WTC11 (cell line): ENCODE data around the gene DAND5. TPM values are rescaled to one million over a fixed set of nuclear protein-coding genes. Genes with fewer than 3 reads are reported as not detected.

Experiments
- ATAC-seq: fragments of 200-7000 bp; cut with Tn5 transposase; 2 replicates; pipeline ENCODE4 v1.10.0; 2021; ENCODE audit warnings: mild to moderate bottlenecking, moderate library complexity
- CTCF ChIA-PET: fragments of 300-600 bp; sonication (Branson Sonifier 250); formaldehyde crosslinking; loops from one replicate; lab custom pipeline; 2021; ENCODE audit warnings: antibody characterized with exemption; lab: Charles Lee
- POLR2A ChIA-PET: fragments of 350-600 bp; sonication (Branson Sonifier 250); formaldehyde crosslinking; loops from one replicate; lab custom pipeline; 2021; ENCODE audit warnings: antibody characterized with exemption; lab: Charles Lee
- DNase-seq: peaks from one replicate; pipeline ENCODE4 v3.0.0; 2021; ENCODE audit warnings: low spot score
- H3K27ac Mint-ChIP-seq: 2 replicates; pipeline ENCODE4 v1.8.0; 2021; ENCODE audit warnings: mixed read lengths
- H3K27me3 Mint-ChIP-seq: 2 replicates; pipeline ENCODE4 v1.8.0; 2021; ENCODE audit warnings: low read depth, mild to moderate bottlenecking, moderate library complexity, mixed read lengths
- H3K36me3 Mint-ChIP-seq: 2 replicates; pipeline ENCODE4 v1.8.0; 2021; ENCODE audit warnings: mixed read lengths
- H3K4me1 Mint-ChIP-seq: 2 replicates; pipeline ENCODE4 v1.8.0; 2022; ENCODE audit warnings: mixed read lengths
- H3K4me3 Mint-ChIP-seq: 2 replicates; pipeline ENCODE4 v1.8.0; 2021; ENCODE audit warnings: mild to moderate bottlenecking, moderate library complexity, mixed read lengths
- H3K9me3 Mint-ChIP-seq: 2 replicates; pipeline ENCODE4 v1.8.0; 2021; ENCODE audit warnings: mixed read lengths
- CREB1 ChIP-seq: sonication (generic); formaldehyde crosslinking; IDR thresholded peaks from 2 replicates; pipeline ENCODE4 v1.8.0; 2023; ENCODE audit warnings: mild to moderate bottlenecking, missing genetic modification reagents
- CREM ChIP-seq: sonication (generic); formaldehyde crosslinking; IDR thresholded peaks from 2 replicates; pipeline ENCODE4 v1.8.1; 2022; ENCODE audit warnings: mild to moderate bottlenecking, missing genetic modification reagents, moderate library complexity
- FOXK1 ChIP-seq: sonication (generic); formaldehyde crosslinking; IDR thresholded peaks from 2 replicates; pipeline ENCODE4 v1.8.0; 2022; ENCODE audit warnings: mild to moderate bottlenecking, moderate library complexity, missing genetic modification reagents
- GABPB1 ChIP-seq: sonication (generic); formaldehyde crosslinking; IDR thresholded peaks from 2 replicates; pipeline ENCODE4 v1.8.1; 2023; ENCODE audit warnings: mild to moderate bottlenecking, missing genetic modification reagents
- MYBL2 ChIP-seq: sonication (generic); formaldehyde crosslinking; IDR thresholded peaks from 2 replicates; pipeline ENCODE4 v1.8.1; 2023; ENCODE audit warnings: mild to moderate bottlenecking, moderate library complexity, missing genetic modification reagents
- NFATC4 ChIP-seq: fragments of 250-450 bp; sonication (Bioruptor Pico); IDR thresholded peaks from 2 replicates; pipeline ENCODE4 v1.9.0; 2021; ENCODE audit warnings: mild to moderate bottlenecking
- NFE2L1 ChIP-seq: sonication (generic); formaldehyde crosslinking; IDR thresholded peaks from 2 replicates; pipeline ENCODE4 v1.8.1; 2023; ENCODE audit warnings: missing genetic modification reagents
- NR3C1 ChIP-seq: sonication (generic); formaldehyde crosslinking; conservative IDR thresholded peaks from 2 replicates; pipeline ENCODE4 v1.8.1; 2023; ENCODE audit warnings: low read depth, mild to moderate bottlenecking, missing genetic modification reagents
- ZBTB21 ChIP-seq: sonication (generic); formaldehyde crosslinking; IDR thresholded peaks from 2 replicates; pipeline ENCODE4 v1.8.1; 2023; ENCODE audit warnings: mild to moderate bottlenecking, missing genetic modification reagents, borderline replicate concordance
- ZNF121 ChIP-seq: sonication (generic); formaldehyde crosslinking; IDR thresholded peaks from 2 replicates; pipeline ENCODE4 v1.8.0; 2023; ENCODE audit warnings: missing genetic modification reagents
- ZNF219 ChIP-seq: sonication (generic); formaldehyde crosslinking; IDR thresholded peaks from 2 replicates; pipeline ENCODE4 v1.8.0; 2023; ENCODE audit warnings: missing genetic modification reagents, mild to moderate bottlenecking, borderline replicate concordance
- ZNF263 ChIP-seq: sonication (generic); formaldehyde crosslinking; IDR thresholded peaks from 2 replicates; pipeline ENCODE4 v1.8.1; 2022; ENCODE audit warnings: low read depth, mild to moderate bottlenecking, moderate library complexity, missing genetic modification reagents
- ZNF423 ChIP-seq: fragments of 250-450 bp; sonication (Bioruptor Pico); IDR thresholded peaks from 2 replicates; pipeline ENCODE4 v2.1.2; 2022; ENCODE audit warnings: mild to moderate bottlenecking, moderate library complexity
- total RNA-seq: library from RNA; stranded (reverse); gene quantifications from 3 replicates; pipeline ENCODE4 v1.2.3, GENCODE V29; 2021
- TF ChIP-seq, protein P1 (sequence below): fragments of 250-450 bp; sonication (Bioruptor Pico); IDR thresholded peaks from 2 replicates; pipeline ENCODE4 v1.9.0; 2021; ENCODE audit warnings: mild to moderate bottlenecking
- TF ChIP-seq, protein P2 (sequence below): fragments of 250-450 bp; sonication (Bioruptor Pico); IDR thresholded peaks from 2 replicates; pipeline ENCODE4 v2.1.2; 2022; ENCODE audit warnings: mild to moderate bottlenecking, moderate library complexity
- TF ChIP-seq, protein P3 (sequence below): fragments of 250-450 bp; sonication (Bioruptor Pico); IDR thresholded peaks from 2 replicates; pipeline ENCODE4 v1.9.0; 2021; ENCODE audit warnings: mild to moderate bottlenecking
- TF ChIP-seq, protein P4 (sequence below): sonication (generic); formaldehyde crosslinking; IDR thresholded peaks from 2 replicates; pipeline ENCODE4 v1.8.1; 2023; ENCODE audit warnings: mild to moderate bottlenecking, missing genetic modification reagents, borderline replicate concordance
- TF ChIP-seq, protein P5 (sequence below): sonication (generic); formaldehyde crosslinking; IDR thresholded peaks from 2 replicates; pipeline ENCODE4 v1.8.1; 2022; ENCODE audit warnings: low read depth, missing genetic modification reagents, borderline replicate concordance
- TF ChIP-seq, protein P6 (sequence below): sonication (generic); formaldehyde crosslinking; IDR thresholded peaks from 2 replicates; pipeline ENCODE4 v1.8.0; 2022; ENCODE audit warnings: mild to moderate bottlenecking, missing genetic modification reagents
- TF ChIP-seq, protein P7 (sequence below): sonication (generic); formaldehyde crosslinking; IDR thresholded peaks from 2 replicates; pipeline ENCODE4 v1.8.1; 2023; ENCODE audit warnings: mild to moderate bottlenecking, moderate library complexity, missing genetic modification reagents

DAND5 gene
- total RNA-seq, 1 experiment from 2014 or later, result 0.22 TPM

DNA sequence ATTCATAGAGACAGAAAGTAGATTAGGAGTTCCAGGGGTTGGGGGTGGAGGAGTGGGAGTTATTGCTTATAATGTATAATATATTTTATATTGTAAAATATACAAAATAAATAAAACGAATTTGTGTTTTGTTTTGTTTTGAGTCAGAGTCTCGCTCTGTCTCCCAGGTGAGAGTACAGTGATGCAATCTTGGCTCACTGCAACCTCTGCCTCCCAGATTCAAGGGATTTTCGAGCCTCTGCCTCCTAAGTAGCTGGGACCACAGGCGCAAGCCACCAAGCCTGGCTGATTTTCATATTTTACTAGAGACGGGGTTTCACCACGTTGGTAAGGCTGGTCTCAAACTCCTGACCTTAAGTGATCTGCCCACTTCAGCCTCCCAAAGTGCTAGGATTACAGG is 9.9 kb upstream of the DAND5 start (continued):
- TF ChIP-seq, protein P1, sequence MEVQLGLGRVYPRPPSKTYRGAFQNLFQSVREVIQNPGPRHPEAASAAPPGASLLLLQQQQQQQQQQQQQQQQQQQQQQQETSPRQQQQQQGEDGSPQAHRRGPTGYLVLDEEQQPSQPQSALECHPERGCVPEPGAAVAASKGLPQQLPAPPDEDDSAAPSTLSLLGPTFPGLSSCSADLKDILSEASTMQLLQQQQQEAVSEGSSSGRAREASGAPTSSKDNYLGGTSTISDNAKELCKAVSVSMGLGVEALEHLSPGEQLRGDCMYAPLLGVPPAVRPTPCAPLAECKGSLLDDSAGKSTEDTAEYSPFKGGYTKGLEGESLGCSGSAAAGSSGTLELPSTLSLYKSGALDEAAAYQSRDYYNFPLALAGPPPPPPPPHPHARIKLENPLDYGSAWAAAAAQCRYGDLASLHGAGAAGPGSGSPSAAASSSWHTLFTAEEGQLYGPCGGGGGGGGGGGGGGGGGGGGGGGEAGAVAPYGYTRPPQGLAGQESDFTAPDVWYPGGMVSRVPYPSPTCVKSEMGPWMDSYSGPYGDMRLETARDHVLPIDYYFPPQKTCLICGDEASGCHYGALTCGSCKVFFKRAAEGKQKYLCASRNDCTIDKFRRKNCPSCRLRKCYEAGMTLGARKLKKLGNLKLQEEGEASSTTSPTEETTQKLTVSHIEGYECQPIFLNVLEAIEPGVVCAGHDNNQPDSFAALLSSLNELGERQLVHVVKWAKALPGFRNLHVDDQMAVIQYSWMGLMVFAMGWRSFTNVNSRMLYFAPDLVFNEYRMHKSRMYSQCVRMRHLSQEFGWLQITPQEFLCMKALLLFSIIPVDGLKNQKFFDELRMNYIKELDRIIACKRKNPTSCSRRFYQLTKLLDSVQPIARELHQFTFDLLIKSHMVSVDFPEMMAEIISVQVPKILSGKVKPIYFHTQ (CRISPR knock-in tag), result no peak
- no peak for TF ChIP-seq CREM (CRISPR knock-in tag)
- no peak for TF ChIP-seq FOXK1 (CRISPR knock-in tag)
- no peak for TF ChIP-seq NFATC4
- TF ChIP-seq, protein P2, sequence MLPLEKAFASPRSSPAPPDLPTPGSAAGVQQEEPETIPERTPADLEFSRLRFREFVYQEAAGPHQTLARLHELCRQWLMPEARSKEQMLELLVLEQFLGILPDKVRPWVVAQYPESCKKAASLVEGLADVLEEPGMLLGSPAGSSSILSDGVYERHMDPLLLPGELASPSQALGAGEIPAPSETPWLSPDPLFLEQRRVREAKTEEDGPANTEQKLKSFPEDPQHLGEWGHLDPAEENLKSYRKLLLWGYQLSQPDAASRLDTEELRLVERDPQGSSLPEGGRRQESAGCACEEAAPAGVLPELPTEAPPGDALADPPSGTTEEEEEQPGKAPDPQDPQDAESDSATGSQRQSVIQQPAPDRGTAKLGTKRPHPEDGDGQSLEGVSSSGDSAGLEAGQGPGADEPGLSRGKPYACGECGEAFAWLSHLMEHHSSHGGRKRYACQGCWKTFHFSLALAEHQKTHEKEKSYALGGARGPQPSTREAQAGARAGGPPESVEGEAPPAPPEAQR (CRISPR knock-in tag), result no peak

DNA sequence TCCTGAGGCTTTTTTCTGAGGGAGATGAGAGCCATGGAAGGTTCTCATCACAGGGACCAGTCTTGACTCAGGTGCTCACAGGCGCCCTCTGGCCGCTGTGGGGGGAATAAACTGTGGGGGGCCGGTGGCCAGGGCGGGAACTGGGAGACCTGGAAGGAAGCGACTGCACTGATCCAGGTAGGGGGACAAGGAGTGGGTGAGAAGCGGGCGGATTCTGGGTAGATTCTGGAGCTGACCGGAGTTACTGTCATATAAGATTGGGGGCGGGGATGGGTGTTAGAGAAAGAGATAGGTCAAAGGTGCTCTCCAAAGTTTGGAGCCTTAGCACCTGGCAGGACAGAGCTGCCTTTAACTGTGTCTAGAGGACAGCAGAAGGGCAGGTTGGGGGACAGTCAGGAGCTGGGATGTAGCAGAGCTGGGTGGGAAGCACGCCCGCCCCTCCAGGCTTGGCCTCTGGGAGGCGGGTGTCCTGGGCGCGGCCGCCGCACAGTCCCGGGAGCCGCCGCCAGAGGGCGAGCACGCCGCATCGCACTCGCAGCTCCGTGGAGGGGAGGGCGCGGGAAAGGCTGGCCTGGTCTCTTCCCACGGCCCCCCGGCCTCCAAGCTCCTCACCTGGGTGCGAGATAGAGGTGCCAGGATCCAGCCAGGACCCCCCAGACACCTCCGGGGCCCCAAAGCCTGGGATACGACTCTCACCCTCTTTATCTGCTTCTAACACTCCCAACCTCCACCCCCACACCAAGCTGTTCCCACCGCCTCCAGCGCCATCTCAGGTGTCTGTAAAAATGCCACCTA is 4.2 kb upstream of the DAND5 start:
- Mint-ChIP-seq H3K9me3 (peaks cover under 1% of the 10 kb centered on the region), H3K4me3 (peak overlapping the region; percentile 71), H3K27me3 (peaks cover 14% of the 10 kb centered on the region), H3K4me1 (0 out of 2 replicates have a peak, but pooled peaks cover 5% of the 10 kb centered on the region), H3K27ac (peak overlapping the region; percentile 65), H3K36me3 (no peaks in the 10 kb centered on the region)
- POLR2A ChIA-PET, result interaction anchor here (0.6 to 1.8 kb wide), 15 partner anchors 9 to 216 kb away, joined by 3 to 14 read pairs (median 4); partner anchors contain the start of genes DNASE2, GCDH and JUNB
- DNase-seq, result peak; percentile 91
- CTCF ChIA-PET, result interaction anchor here (0.5 to 5.1 kb wide), 86 partner anchors 11 to 1507 kb away, joined by 3 to 197 read pairs (median 7); partner anchors contain the start of genes CALR, DNASE2, FARSA and GADD45GIP1
- ATAC-seq, result peak; percentile 95
- TF ChIP-seq ZBTB21 (CRISPR knock-in tag), result no peak
- TF ChIP-seq ZNF219 (CRISPR knock-in tag), result no peak
- peak; percentile 14; the same call in 1 of the 2 replicates for TF ChIP-seq NFE2L1 (CRISPR knock-in tag)
- TF ChIP-seq ZNF121 (CRISPR knock-in tag), result 0 out of 2 replicates have a peak, but pooled peaks have one; percentile 10
- TF ChIP-seq, protein P3, sequence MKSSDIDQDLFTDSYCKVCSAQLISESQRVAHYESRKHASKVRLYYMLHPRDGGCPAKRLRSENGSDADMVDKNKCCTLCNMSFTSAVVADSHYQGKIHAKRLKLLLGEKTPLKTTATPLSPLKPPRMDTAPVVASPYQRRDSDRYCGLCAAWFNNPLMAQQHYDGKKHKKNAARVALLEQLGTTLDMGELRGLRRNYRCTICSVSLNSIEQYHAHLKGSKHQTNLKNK (CRISPR knock-in tag), result no peak
- TF ChIP-seq, protein P4, sequence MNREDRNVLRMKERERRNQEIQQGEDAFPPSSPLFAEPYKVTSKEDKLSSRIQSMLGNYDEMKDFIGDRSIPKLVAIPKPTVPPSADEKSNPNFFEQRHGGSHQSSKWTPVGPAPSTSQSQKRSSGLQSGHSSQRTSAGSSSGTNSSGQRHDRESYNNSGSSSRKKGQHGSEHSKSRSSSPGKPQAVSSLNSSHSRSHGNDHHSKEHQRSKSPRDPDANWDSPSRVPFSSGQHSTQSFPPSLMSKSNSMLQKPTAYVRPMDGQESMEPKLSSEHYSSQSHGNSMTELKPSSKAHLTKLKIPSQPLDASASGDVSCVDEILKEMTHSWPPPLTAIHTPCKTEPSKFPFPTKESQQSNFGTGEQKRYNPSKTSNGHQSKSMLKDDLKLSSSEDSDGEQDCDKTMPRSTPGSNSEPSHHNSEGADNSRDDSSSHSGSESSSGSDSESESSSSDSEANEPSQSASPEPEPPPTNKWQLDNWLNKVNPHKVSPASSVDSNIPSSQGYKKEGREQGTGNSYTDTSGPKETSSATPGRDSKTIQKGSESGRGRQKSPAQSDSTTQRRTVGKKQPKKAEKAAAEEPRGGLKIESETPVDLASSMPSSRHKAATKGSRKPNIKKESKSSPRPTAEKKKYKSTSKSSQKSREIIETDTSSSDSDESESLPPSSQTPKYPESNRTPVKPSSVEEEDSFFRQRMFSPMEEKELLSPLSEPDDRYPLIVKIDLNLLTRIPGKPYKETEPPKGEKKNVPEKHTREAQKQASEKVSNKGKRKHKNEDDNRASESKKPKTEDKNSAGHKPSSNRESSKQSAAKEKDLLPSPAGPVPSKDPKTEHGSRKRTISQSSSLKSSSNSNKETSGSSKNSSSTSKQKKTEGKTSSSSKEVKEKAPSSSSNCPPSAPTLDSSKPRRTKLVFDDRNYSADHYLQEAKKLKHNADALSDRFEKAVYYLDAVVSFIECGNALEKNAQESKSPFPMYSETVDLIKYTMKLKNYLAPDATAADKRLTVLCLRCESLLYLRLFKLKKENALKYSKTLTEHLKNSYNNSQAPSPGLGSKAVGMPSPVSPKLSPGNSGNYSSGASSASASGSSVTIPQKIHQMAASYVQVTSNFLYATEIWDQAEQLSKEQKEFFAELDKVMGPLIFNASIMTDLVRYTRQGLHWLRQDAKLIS (CRISPR knock-in tag), result no peak
- no peak for TF ChIP-seq ZNF263 (CRISPR knock-in tag)
- TF ChIP-seq, protein P5, sequence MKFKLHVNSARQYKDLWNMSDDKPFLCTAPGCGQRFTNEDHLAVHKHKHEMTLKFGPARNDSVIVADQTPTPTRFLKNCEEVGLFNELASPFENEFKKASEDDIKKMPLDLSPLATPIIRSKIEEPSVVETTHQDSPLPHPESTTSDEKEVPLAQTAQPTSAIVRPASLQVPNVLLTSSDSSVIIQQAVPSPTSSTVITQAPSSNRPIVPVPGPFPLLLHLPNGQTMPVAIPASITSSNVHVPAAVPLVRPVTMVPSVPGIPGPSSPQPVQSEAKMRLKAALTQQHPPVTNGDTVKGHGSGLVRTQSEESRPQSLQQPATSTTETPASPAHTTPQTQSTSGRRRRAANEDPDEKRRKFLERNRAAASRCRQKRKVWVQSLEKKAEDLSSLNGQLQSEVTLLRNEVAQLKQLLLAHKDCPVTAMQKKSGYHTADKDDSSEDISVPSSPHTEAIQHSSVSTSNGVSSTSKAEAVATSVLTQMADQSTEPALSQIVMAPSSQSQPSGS (CRISPR knock-in tag), result no peak
- TF ChIP-seq, protein P6, sequence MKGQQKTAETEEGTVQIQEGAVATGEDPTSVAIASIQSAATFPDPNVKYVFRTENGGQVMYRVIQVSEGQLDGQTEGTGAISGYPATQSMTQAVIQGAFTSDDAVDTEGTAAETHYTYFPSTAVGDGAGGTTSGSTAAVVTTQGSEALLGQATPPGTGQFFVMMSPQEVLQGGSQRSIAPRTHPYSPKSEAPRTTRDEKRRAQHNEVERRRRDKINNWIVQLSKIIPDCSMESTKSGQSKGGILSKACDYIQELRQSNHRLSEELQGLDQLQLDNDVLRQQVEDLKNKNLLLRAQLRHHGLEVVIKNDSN, result no peak
- no peak for TF ChIP-seq MYBL2 (CRISPR knock-in tag)
- TF ChIP-seq NR3C1 (CRISPR knock-in tag), result no peak
- TF ChIP-seq, protein P7, sequence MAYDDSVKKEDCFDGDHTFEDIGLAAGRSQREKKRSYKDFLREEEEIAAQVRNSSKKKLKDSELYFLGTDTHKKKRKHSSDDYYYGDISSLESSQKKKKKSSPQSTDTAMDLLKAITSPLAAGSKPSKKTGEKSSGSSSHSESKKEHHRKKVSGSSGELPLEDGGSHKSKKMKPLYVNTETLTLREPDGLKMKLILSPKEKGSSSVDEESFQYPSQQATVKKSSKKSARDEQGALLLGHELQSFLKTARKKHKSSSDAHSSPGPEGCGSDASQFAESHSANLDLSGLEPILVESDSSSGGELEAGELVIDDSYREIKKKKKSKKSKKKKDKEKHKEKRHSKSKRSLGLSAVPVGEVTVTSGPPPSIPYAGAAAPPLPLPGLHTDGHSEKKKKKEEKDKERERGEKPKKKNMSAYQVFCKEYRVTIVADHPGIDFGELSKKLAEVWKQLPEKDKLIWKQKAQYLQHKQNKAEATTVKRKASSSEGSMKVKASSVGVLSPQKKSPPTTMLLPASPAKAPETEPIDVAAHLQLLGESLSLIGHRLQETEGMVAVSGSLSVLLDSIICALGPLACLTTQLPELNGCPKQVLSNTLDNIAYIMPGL (CRISPR knock-in tag), result peak; percentile 97; the same call in 1 of the 2 replicates
- no peak for TF ChIP-seq ZNF423
- TF ChIP-seq NFATC4, result no peak
- TF ChIP-seq CREB1 (CRISPR knock-in tag), result no peak
- TF ChIP-seq GABPB1, result no peak
